Kidney tubule cell (primary cell): ENCODE results near the gene MAST4.

Experiments
- DNase-seq: peaks from one replicate; pipeline ENCODE4 v3.0.0-alpha.2; 2018; ENCODE audit warnings: low spot score

The MAST4 gene

DNA sequence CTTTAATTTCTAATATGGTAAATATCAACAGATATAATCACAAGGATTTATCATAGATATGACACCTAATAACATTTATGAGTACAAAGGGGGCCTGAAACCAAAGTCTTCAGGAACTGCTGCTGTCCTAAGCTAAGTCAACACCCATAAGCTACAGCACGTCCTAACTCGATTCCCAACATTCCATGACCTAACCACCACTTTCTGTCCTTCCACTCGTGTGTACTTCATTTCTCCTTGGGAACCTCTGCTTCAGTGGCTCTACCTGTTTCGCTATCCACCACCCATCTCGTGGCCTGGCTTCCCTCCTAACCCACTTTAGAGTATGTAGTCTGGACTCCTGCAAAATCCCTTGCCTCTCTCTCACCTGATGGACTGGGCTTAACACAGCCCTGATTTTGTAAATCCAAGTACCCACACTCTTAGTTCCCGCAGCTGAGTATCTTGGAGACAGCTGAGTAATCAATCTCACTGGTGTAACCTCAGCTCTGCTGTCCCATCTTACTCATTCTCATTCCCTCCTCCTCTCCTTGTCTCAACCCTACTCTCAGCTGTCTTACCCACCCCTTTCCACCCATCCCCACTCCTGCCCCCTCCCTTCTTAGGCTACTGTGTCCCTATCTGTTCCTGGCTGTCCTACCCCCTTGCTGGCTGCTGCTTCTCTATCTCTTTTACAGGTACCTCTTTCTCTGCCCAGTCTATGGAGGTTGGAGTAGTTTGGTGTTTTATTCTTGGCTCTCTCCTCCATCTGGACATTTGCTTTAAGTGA, 101.8 kb downstream of the MAST4 start:
- DNase-seq = no peak

DNA sequence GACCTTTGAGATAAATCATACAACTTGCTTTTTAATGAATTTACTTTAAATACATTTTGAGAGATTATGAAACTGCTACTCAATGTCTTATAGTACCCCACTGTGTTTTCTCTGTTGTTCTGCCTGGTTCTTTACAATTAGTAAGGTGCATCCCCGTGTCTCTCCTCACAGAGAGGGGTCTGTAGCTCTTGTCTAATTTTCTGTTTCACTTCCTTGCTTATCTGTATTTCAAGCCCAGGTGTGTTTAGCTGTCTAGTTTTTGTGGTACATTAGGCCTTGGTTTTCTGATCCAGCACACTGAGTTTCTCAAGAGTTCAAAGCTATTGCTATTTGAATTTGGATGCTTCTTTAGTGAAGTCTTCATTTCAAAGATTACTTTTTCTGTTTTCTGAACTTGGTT, 105.1 kb downstream of the MAST4 start:
- no peak for DNase-seq

DNA sequence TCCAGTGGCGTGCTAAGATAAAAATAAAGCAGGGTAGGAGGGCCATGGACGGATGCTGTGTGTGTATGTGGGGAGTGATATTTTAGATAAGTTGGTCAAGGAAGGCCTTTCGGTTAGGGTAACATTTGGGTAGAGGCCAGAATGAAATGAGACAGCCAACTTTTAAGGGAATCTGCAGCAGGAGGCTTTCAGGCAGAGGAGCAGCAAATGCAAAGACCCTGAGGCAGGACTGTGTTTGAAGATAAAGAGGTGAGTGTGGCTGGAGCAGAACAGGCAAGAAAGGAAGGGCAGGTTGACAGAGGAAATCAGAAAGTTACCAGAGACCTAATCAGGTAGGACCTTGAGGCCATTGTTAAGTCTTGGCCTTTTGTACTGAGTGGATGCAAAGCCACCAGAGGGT, 106.2 kb downstream of the MAST4 start:
- DNase-seq = no peak

DNA sequence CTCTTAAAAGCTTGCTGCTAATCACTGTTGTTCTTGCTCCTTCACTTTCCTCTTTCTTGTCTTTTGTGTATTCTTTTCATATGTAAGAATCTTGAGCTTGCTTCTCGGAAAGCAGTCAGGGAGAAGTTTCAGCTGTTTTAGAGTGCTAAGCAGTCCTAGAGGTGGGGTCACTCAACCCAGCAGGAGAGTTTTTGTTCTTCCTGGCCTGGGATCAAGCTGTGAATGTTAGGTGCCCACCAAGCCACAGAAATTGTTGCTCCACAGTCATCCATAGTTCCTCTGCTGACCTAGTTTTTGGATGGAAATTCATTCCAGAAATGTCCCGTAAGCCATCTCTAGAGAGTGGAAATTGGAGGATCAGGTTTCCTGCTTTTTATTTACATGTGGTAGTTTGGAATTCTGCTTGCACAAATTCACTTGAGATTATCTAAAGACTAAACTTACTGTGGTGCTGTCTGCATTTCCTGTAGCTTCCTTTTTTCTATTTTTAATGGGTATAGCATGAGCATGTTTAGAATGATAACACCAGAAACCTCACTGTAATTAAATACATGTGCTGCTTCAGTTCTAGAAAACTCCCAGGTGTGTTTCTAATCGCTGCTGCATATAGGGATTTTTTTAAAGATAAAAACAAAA, 108.7 kb downstream of the MAST4 start:
- no peak for DNase-seq

DNA sequence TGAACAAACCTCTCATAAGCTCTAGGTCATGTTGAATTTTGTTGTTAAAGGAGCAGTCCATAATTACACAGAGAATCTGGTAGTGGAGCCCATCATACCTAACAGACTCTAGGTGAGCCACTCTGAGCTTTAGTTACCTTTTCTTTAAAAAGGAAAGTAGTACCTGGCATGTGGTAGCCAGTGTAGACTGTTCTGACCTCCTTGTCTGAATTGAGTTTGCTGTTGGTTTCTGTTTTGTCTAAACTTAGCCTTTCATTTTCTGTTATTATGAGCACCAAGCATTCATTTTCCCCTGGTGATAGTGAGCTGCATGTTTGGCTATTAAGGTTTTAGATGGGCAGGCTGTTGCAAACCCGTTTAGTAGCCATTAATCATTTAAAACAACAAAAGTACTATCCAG, 112.2 kb downstream of the MAST4 start:
- DNase-seq = no peak

DNA sequence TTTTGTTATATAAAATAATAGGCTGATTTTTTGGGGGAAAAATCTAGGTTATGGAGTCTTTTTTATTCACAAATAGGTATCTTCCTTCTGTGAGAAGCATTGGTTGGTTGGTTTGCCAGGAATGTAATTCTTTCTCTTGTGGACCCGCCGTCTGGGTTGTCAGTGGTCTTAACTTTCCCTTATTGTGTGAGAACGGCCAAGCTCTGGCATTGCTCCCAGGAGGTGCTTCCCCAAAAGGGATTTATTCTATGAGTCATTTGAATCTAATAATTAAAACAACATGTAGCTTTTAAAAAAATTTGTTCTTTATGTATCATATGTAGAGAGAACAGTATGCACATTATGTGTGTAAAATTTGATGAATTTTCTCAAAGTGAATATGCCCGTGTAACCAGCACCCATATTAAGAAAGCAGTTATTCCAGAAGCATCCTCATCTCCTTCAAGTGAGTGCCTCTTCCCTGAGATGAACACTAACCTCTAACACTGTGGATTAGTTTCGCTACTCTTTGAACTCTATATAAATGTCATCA, 114.4 kb downstream of the MAST4 start:
- no peak for DNase-seq

DNA sequence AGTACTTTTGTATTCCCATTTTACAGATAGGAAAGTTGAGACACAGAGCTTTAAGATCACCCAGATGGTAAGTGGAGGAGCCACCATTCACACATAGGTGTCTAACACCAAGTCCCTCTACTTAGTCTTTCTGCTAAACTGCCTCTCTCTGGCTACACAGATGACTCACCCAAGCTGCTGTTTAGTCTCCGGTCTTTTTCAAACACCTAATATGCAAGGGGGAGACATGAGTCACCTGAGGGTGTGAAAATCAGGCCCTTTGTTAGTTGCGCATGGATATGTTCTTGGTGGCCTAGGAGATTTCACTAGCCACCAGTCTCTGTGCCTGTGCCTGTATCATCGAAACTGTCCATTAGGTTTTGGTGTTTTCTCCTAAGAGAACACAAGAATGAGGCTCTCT, 117.8 kb downstream of the MAST4 start:
- peak; percentile 93 for DNase-seq

DNA sequence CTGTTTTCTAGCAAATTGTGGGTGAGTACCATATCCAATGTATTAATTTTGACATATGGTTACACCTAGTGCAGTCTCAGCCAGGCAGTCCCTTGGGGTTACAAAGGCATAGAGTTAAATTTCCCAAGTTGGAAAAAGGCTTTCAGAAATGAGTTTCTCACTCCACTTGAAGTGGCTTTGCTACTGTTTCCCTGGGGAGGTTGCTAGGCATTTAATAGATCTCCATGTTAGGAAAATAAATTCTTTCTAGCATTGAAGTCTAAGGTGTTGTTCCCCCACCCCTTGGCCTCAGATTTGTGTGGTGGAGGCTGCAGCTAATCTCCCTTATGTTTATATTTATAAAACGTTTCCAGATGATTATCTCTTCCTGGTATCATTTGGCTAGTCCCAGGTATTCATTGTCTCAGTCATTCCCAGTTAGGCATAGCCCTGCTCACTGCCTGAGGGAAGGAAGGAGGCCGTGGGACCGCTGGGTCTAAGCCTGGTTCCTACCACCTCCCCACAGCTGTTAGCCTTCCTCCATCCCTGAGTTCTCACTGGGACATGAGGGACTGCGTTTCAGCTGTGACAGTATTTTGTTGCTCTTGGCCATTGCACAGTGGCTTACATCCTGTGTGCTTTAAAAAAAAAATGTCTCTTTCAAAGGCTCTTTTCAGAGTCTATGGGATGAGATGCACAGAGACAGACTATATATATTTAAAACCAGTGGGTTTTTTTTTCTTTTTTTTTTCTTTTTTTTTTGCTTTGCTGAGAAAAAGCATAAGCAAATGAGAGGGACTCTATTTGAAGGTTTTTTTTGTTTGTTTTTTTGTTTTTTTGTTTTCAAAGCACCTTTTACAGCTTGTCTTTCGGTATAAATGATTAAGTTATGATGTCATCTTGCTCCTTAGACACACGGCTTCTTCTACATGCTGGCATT, 121.5 kb downstream of the MAST4 start:
- peak; percentile 16 for DNase-seq

DNA sequence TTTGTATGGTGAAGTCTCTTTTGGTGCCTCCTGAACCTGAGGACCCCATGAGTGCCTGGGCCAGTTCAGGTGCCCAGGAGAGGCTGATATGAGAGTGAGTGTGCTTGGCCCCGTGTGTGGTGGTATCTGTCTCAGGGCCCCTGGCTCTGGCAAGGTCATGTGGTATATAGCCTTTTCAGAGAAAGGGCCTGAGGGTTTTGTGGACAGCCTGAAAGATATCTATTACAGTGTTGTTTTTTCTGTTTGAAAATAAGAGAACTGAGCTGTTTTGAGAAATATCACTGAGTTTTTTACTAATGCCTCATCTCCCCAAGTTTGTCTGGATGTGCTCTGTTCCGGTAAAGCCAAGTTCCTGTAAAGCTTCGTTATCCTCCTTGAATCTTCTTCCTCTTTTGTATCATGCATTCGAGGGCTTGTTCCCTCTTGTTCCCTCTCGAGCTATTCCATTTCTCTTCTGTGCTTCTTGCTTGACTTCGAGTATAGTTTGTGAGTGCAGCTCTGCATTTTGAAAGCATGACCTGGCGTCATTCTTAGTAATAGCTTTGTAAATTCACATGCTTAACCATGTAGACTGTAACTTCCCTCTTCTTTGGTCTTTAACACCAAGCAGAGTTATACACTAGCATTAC, 122.3 kb downstream of the MAST4 start:
- peak; percentile 38 for DNase-seq

DNA sequence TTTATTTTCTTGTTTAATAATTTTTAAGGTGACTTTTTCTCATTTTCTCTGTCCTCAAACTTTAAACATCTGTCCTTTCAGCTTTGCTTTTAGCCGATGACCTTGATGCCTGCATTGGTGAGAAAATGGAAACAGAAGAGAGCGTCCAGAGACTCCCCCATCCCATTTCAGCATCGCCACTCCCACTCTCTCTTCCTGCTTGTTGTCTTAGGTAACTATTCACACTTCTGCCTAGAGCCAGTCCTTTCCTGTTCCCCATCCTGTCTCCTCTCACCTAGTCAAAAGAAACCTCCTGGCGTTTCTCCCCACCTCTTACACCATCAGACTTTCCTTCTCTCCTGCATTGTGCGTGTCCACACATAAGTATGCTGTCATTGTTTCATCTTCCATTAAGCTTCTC, 124.6 kb downstream of the MAST4 start:
- DNase-seq = no peak

DNA sequence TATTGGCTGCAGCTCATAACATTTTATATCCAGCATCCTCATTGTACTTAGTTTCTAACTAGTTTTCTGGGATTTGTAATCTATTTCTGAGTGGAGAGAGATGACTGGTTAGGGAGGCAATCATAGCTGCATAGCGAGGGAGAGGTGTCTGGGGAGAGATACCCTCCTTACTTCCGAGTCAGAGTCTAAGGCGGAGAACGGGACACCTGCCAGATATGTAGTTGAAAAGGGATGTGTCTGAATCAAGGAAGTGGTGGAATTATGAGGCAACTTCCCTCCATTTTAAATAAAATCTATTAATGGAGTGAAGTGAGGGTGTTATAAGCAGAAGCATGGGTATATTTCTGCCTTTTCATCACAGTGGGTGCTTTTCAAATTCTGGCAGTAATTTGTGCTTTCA, 126.5 kb downstream of the MAST4 start:
- peak; percentile 18 for DNase-seq

DNA sequence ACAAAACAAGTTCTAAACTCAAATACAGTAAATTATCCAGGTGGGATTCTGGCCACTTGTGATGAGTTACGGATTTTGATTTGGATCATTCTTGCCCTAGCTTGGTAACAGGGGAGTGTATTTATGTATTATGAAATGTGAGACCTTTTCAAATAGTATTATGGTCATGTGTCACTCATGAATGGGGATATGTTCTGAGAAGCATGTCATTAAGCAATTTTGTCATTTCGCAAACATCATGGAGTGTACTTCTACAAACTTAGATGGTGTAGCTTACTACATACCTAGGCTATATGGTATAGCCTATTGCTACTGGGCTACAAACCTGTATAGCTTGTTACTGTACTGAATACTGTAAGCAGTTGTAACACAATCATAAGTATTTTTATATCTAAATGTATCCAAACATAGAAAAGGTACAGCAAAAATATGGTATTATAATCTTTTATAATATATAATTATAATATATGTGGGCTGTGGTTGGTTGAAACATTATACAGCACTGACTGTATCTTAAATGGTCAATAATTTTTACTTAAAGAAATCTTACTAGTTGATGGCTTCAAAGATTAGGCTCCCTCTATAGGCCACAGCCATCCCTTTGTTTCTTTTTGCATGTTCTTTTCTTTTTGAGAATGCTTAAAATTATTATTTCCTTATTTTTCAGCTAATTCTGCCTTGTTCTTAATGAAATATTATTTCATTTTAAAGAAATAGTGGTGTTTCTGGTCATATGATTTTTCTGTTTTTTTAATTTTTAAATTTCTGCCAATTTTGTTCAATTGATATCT, 128.4 kb downstream of the MAST4 start:
- no peak for DNase-seq

DNA sequence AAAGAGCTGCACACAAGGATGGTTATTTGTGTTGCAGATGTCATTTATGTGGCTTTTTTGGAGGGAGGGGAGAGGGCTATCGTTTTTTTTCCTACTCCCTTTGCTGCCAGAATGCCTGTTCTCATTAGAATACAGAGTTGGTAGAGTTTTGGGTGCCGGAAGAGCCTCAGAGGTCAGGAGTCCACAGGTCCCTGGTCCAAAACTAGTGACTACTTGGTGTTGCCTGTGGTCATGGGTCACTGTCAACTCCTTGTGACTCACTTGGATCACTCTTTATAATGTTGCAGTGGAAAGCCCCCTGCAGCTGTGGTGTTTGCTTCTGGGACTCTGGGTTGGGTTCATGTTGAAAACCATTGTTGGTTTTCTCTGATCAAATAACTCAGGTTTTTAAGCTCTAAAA, 131.4 kb downstream of the MAST4 start:
- peak; percentile 17 for DNase-seq

DNA sequence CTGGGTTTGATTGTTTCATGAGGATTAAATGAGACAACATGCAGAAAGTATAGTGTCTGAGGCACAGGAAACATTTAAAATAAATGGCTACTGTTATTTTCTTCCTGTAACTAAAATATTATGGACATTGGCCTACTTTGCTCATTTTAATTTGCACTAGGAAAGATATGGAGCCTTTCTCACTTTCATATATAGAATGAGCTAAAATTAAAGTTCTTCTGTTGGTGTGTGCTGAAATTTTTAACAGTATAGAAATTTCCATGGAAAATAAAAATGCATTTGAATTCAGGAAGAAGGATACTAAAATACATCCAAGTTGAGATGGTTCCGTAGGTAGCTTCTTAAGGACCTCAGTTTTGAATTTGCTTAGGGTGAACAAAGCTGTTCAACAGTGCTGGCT, 131.9 kb downstream of the MAST4 start:
- no peak for DNase-seq

DNA sequence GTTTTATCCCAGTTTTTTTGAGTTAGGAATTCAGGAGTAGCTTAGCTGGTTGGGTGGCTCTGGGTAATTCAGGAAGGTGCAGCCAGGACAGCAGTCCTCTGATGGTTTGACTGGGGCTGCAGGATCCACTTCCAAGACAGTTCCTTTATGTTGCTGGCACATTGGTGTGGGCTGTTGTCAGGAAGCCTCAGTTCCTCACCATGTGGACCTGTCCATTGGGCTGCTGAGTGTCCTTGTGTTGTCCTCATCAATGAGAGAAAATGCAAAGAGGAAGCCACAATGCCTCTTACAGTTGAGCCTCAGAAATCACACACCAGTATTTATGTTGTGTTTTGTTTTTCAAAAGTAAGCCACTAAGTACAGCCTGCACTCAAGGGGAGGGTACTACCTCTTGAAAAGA, 140.9 kb downstream of the MAST4 start:
- DNase-seq = no peak

DNA sequence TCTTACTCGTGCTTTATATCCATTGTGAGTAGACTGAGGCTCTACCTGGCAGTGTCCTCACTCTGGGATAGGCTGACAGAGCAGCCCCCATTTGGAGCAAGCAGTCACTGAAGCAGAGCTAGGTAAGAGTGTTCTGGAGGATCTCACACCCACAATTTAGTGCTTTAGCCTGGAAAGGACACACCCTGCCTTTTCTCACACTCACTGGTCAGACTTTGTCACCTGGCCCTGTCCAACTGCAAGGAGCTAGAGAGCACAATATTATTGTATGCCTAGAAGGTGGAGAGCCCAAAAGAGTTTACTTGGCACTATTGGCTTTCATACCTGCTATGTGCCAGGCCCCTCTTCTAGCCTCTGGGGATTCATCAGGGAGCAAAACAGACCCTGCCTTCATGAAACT, 141.9 kb downstream of the MAST4 start:
- DNase-seq = no peak

DNA sequence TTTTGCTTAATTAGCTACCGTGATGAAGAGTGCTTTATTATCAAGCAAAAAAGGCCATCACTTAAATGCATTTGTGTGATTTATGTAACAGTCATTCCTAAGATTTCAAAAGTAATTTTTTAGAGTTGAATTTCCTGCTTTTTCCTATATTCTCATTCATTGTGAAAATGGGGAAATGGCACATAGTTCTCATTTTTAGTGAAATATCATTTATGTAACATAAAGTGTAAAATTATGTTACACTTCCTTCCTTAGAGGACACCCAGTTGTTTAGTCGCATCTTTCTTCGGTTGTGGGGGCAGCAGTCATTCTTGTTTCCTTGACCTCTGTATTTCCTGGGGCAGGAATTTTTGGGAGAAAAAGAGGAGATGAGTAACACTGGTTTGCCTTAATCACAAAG, 142.8 kb downstream of the MAST4 start:
- no peak for DNase-seq

DNA sequence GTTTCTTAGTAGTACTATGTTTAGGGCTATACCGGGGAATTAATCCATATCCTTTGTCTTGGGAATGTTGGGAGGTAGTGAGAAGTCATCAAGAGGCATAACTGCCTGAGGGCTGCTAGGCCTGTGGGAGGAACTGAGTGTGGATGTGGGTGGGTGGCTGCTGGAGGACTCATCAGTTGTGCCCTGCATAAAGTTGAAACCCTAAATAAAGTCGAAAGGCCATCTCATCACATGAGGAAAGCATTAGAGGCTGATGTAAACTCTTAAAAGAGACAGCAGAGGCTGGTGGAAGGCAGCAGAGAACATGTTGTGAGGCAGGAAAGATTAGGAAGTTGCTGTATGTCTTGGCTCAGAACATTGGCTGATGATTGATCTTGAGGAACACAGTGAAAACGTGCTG, 143.8 kb downstream of the MAST4 start:
- no peak for DNase-seq

DNA sequence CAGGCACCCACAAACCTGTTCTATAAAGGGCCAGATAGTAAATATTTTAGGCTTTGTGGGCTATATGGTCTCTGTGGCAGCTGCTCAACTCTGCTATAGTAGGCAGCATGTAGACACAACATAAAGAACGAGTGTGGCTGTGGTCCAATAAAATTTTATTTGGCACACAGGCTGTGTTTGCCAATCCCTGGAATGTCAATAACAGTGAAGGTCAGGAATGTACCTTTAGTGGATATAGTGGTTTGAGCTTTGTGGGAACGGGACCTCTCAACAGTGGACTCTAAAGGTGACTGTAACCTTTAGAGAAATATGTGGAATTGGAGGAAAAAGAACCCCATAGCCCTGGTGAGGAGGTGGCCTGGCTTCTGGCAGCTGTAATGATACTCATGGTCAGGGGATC, 145.2 kb downstream of the MAST4 start:
- peak; percentile 7 for DNase-seq

DNA sequence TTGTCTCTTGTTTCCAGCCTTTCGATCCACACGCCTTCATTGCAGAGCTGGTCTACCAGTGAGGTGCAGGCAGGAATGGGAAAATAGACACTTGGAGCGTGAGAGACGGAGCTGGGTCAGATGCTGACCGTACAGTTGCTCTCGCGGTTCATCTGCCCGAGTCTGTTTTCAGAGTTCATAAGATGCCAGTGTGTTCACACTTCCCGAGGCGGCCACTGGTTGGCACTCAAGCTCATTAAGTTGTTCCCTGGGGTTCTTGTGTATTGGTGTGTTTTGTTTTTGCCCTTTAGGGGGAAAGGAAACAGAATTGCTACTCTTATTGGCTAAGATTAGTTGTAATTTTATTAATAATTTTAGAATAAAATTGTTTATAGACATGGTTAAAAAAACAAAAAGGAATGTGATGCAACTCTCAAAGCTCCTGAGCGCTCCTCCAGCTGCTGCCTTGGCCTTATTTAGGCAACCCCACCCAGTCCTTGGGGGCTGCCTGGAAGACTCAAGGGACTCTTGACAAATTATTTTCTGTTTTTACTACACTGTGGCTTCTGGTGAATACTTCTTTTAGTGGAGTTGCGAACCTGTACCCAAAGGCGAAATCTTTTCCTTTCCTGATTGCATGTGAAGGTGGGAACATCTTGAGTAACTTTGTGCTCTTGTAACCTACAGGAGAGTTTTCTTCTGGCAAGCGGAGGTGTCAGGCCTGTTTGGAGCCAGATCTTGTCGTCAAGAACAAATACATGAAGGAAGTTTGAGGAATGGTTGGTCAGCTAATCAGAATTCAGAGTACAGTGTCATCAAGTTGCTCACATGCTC, 146.1 kb downstream of the MAST4 start:
- peak; percentile 60 for DNase-seq

DNA sequence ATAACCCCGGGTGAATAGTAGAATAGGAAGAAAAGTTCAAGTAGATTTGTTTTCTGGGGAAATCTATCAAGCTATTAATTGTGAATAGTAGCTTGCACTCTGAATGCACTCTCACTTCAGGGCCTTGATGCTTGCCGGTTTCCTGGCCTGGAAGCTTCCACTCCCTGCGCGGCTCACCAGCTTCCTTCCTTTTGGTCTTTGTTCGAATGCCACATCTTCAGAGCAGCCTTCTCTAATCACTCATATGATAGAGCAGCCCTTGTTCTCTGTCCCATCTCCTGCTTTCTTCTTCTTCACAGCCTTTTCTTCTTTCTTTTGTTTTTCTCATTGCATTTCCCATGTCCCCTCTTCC, 146.7 kb downstream of the MAST4 start:
- no peak for DNase-seq
